PC-9 (cell line): ENCODE data around the gene CROT. TPM values are rescaled to one million over a fixed set of nuclear protein-coding genes. Genes with fewer than 3 reads are reported as not detected.

Experiments used
- BruUV-seq: library from RNA; stranded (reverse); fragments of 400-500 nt; replicated peaks from 2 replicates; lab custom pipeline; 2021; lab: Mats Ljungman, UMichigan
- CTCF ChIA-PET: fragments of 300-600 bp; sonication (Branson Sonifier 250); formaldehyde crosslinking; loops from one replicate; lab custom pipeline; 2022; ENCODE audit warnings: antibody characterized with exemption; lab: Charles Lee
- POLR2A ChIA-PET: fragments of 300-600 bp; sonication (Branson Sonifier 250); formaldehyde crosslinking; loops from one replicate; lab custom pipeline; 2022; ENCODE audit warnings: antibody characterized with exemption; ENCODE audit not compliant: unreplicated experiment; lab: Charles Lee
- DNase-seq, 2 experiments: peaks; one replicate each; pipeline versions ENCODE4 v3.0.0 to v3.0.0-alpha.2; 2015 to 2022; ENCODE audit warnings: mixed read lengths in 1 of 2
- H2AFZ ChIP-seq: fragments of 200-600 bp; sonication (generic); 2 replicates; pipeline ENCODE4 v1.8.1; 2017; ENCODE audit warnings: antibody characterized with exemption
- H3F3A ChIP-seq: fragments of 200-600 bp; sonication (generic); 2 replicates; pipeline ENCODE4 v1.8.1; 2017; ENCODE audit warnings: antibody characterized with exemption, mild to moderate bottlenecking, low read depth; ENCODE audit not compliant: insufficient read depth
- H3K27ac ChIP-seq: fragments of 200-600 bp; sonication (generic); 2 replicates; pipeline ENCODE4 v1.6.1; 2016; ENCODE audit warnings: mixed run types
- H3K27me3 ChIP-seq: fragments of 200-600 bp; sonication (generic); 2 replicates; pipeline ENCODE4 v1.6.1; 2016; ENCODE audit warnings: low read depth, mixed run types; ENCODE audit not compliant: insufficient read depth
- H3K36me3 ChIP-seq: fragments of 200-600 bp; sonication (generic); 2 replicates; pipeline ENCODE4 v1.6.1; 2016; ENCODE audit warnings: low read depth, mixed run types
- H3K4me1 ChIP-seq: fragments of 200-600 bp; sonication (generic); replicated peaks from 2 replicates; pipeline ENCODE4 v1.6.1; 2016; ENCODE audit warnings: mixed run types; ENCODE audit not compliant: insufficient read depth
- H3K4me2 ChIP-seq: fragments of 200-600 bp; sonication (generic); 2 replicates; pipeline ENCODE4 v1.6.1; 2017; ENCODE audit warnings: mixed run types
- H3K4me3 ChIP-seq: fragments of 200-600 bp; sonication (generic); 2 replicates; pipeline ENCODE4 v1.6.1; 2016; ENCODE audit warnings: mixed run types
- H3K79me2 ChIP-seq: fragments of 200-600 bp; sonication (generic); 2 replicates; pipeline ENCODE4 v1.6.1; 2017; ENCODE audit warnings: low read depth, mixed run types
- H3K9me2 ChIP-seq: fragments of 200-600 bp; sonication (generic); 2 replicates; pipeline ENCODE4 v1.8.1; 2017; ENCODE audit warnings: mild to moderate bottlenecking; ENCODE audit not compliant: insufficient read depth
- H3K9me3 ChIP-seq: fragments of 200-600 bp; sonication (generic); 2 replicates; pipeline ENCODE4 v1.8.1; 2016; ENCODE audit warnings: low read depth; ENCODE audit not compliant: insufficient read depth
- H4K20me1 ChIP-seq: fragments of 200-600 bp; sonication (generic); 2 replicates; pipeline ENCODE4 v1.8.1; 2017; ENCODE audit not compliant: insufficient read depth
- EZH2 ChIP-seq: fragments of 200-600 bp; sonication (generic); IDR thresholded peaks from 2 replicates; pipeline ENCODE4 v1.8.0; 2017; ENCODE audit warnings: antibody characterized with exemption, low read depth
- intact Hi-C: fragments of 100-400 bp; cut with micrococcal nuclease; formaldehyde crosslinking; loops from one replicate; pipeline ENCODE4 v1.10.0; 2022; ENCODE audit not compliant: unreplicated experiment
- total RNA-seq: library from RNA; stranded (reverse); gene quantifications from 2 replicates; pipeline ENCODE4 v1.2.3, GENCODE V29; 2021
- TF ChIP-seq, protein P1 (sequence below): fragments of 200-600 bp; sonication (generic); conservative IDR thresholded peaks from 2 replicates; pipeline ENCODE4 v1.6.1; 2017; ENCODE audit warnings: mixed run types, antibody characterized with exemption, mild to moderate bottlenecking, moderate library complexity

CROT gene
- total RNA-seq, 1 experiment from 2014 or later = 15.2 TPM

DNA sequence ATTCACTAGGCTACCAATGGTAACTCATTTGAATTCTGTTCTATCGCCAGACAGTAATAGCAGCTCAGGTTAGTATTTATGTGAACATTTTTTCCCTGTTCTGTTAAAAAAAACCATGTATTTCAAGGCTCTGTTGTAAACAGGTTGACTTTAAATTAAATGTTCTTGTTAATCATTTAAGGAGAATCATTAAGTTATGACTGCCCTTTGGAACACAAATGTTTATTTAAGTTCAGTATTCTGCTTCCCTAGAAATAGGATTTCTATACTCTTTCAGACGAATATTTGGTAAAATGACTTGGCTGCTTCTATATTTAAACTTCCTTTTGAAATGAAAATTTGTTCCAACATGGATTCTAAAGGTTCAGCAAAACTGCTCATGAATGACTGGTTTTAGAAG lies 13.1 kb upstream of the CROT start:
- Histone ChIP-seq H3K4me2 (no peak overlapping the region), H3K36me3 (no peaks in the 10 kb centered on the region), H3K4me1 (no peaks in the 10 kb centered on the region), H3K27me3 (no peaks in the 10 kb centered on the region), H3K79me2 (no peaks in the 10 kb centered on the region), H3F3A (no peaks in the 10 kb centered on the region), H3K9me3 (peaks cover 18% of the 10 kb centered on the region), H4K20me1 (no peaks in the 10 kb centered on the region), H2AFZ (no peak overlapping the region), H3K4me3 (no peak overlapping the region), H3K27ac (no peak overlapping the region), H3K9me2 (no peaks in the 10 kb centered on the region)
- TF ChIP-seq, protein P1, sequence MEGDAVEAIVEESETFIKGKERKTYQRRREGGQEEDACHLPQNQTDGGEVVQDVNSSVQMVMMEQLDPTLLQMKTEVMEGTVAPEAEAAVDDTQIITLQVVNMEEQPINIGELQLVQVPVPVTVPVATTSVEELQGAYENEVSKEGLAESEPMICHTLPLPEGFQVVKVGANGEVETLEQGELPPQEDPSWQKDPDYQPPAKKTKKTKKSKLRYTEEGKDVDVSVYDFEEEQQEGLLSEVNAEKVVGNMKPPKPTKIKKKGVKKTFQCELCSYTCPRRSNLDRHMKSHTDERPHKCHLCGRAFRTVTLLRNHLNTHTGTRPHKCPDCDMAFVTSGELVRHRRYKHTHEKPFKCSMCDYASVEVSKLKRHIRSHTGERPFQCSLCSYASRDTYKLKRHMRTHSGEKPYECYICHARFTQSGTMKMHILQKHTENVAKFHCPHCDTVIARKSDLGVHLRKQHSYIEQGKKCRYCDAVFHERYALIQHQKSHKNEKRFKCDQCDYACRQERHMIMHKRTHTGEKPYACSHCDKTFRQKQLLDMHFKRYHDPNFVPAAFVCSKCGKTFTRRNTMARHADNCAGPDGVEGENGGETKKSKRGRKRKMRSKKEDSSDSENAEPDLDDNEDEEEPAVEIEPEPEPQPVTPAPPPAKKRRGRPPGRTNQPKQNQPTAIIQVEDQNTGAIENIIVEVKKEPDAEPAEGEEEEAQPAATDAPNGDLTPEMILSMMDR = no peak
- no peak for TF ChIP-seq EZH2
- no peak for DNase-seq
- POLR2A ChIA-PET = no interaction called here
- intact Hi-C loops = no loop called here
- BruUV-seq = no TSS peak
- CTCF ChIA-PET = no interaction called here

DNA sequence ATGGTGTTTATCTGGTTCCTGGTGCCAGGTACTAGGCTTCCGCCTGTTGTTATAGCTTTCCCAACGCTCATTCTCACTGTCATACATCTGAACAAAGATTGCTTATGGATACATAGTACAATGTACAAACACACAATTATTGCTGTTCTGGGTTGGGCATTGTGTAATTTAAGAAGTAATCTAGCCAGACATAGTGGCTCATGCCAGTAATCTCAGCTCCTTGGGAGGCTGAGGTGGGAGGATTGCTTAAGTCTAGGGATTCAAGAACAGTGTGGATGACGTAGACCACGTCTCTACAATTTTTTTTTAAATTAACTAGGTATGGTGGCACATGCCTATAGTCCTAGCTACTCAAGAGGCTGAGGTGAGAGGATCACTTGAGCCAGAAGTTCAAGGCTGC lies 9.3 kb upstream of the CROT start:
- POLR2A ChIA-PET = interaction anchor here (0.6 kb wide), 1 partner anchor 9 kb away, joined by 4 read pairs; the partner anchor contains the start of gene CROT
- BruUV-seq = no TSS peak

DNA sequence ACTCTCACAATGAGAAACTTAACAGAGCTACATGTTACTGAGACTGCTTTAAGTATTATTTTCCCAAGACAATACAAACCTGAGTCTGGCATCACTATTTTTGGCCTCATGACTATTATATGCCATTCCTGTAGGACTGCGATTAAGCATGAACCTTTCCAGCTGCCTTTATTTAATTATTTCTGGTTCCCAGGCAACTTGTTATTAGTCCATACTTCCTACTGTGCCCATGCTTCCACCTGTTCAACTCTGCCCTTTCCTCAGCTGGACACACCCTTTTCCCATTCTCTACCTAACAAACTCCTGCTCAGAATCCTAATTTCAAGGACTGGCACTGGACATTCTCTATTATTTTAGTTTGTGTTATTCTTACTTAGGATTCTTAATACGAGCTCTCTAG lies 8.1 kb upstream of the CROT start:
- intact Hi-C loops = no loop called here
- POLR2A ChIA-PET = interaction anchor here (0.6 kb wide), 2 partner anchors 881 to 913 kb away, joined by 3 to 6 read pairs; no protein-coding TSS in a partner anchor
- Histone ChIP-seq H3K36me3 (no peaks in the 10 kb centered on the region), H3K79me2 (no peaks in the 10 kb centered on the region), H2AFZ (no peak overlapping the region), H3K9me2 (0 out of 2 replicates have a peak, but pooled peaks cover 3% of the 10 kb centered on the region), H3K4me2 (no peak overlapping the region), H3K9me3 (no peaks in the 10 kb centered on the region), H4K20me1 (no peaks in the 10 kb centered on the region), H3K4me1 (no peaks in the 10 kb centered on the region), H3F3A (no peaks in the 10 kb centered on the region), H3K27me3 (no peaks in the 10 kb centered on the region), H3K27ac (no peak overlapping the region), H3K4me3 (no peak overlapping the region)
- DNase-seq = no peak
- no TSS peak for BruUV-seq
- no peak for TF ChIP-seq EZH2
- TF ChIP-seq, protein P1 = no peak
- CTCF ChIA-PET = no interaction called here

More for the DNA sequence above, 9.3 kb upstream of the CROT start:
- TF ChIP-seq, protein P1 = no peak
- TF ChIP-seq EZH2 = no peak
- Histone ChIP-seq H2AFZ (no peak overlapping the region), H3F3A (no peaks in the 10 kb centered on the region), H3K79me2 (no peaks in the 10 kb centered on the region), H3K4me1 (no peaks in the 10 kb centered on the region), H3K27ac (no peak overlapping the region), H4K20me1 (no peaks in the 10 kb centered on the region), H3K4me2 (no peak overlapping the region), H3K4me3 (no peak overlapping the region), H3K9me2 (0 out of 2 replicates have a peak, but pooled peaks cover 3% of the 10 kb centered on the region), H3K36me3 (no peaks in the 10 kb centered on the region), H3K9me3 (no peaks in the 10 kb centered on the region), H3K27me3 (no peaks in the 10 kb centered on the region)
- DNase-seq = no peak
- intact Hi-C loops = no loop called here
- CTCF ChIA-PET = no interaction called here
